Measurements from ENCODE around the gene FAM53C.
"Not testable (repeated sequence)": the region's sequence is repeated elsewhere in the genome, so short reads cannot be mapped to it uniquely, and the experiment has no call there.

Gene FAM53C

GRCh38 chr5:138389911-138390310 lies 51.8 kb downstream of the FAM53C start:
- DNase-seq (ENCODE audit: low read depth in 2 of 3, low spot score in 1 of 3): not testable (repeated sequence)

- DNase-seq (ENCODE audit: low read depth in 2 of 3, low spot score in 1 of 3): no peak
These were observed 53.9 kb downstream of the FAM53C start for GRCh38 chr5:138391859-138392386.

Data from stimulated activated CD4-positive, alpha-beta T cell treated with anti-CD3 and anti-CD28 coated beads, Interleukin-12 subunit alpha, Interleukin-12 subunit beta, amount 100 ng/mL, for 48 hours (primary cell).